Nephron (organoid): ENCODE results near the gene PPP4R4.

Source experiments
- H3K27ac Mint-ChIP-seq, 3 experiments: 2 replicates each; pipeline ENCODE4 v1.8.0; 2020; ENCODE audit warnings: mixed read lengths in 3 of 3, mild to moderate bottlenecking in 2 of 3, moderate library complexity in 1 of 3
- H3K27me3 Mint-ChIP-seq: 2 replicates; pipeline ENCODE4 v1.8.0; 2021; ENCODE audit warnings: low read depth, mild to moderate bottlenecking, moderate library complexity, mixed read lengths
- H3K36me3 Mint-ChIP-seq: 2 replicates; pipeline ENCODE4 v1.8.0; 2020; ENCODE audit warnings: low read depth, mixed read lengths
- H3K4me1 Mint-ChIP-seq: 2 replicates; pipeline ENCODE4 v1.8.0; 2020; ENCODE audit warnings: mixed read lengths
- H3K4me3 Mint-ChIP-seq, 3 experiments: 2 replicates each; pipeline ENCODE4 v1.8.0; 2020; ENCODE audit warnings: mild to moderate bottlenecking in 3 of 3, mixed read lengths in 3 of 3, moderate library complexity in 2 of 3
- H3K9me3 Mint-ChIP-seq: 2 replicates; pipeline ENCODE4 v1.8.0; 2020; ENCODE audit warnings: mixed read lengths
- CTCF ChIP-seq, 3 experiments: fragments of 200-600 bp; sonication (generic); IDR thresholded peaks; one replicate each; pipeline ENCODE4 v1.5.0; 2021; ENCODE audit warnings: antibody characterized with exemption in 3 of 3; ENCODE audit not compliant: unreplicated experiment in 3 of 3

The PPP4R4 gene

GRCh38 chr14:94127330-94127729 is 46.8 kb upstream of the PPP4R4 start:
- Mint-ChIP-seq H3K4me1 (peaks cover 12% of the 10 kb centered on the region), H3K4me3 (peak overlapping the region in 1 of 3 experiments; percentile 34), H3K9me3 (no peaks in the 10 kb centered on the region), H3K27me3 (peaks cover 6% of the 10 kb centered on the region), H3K27ac (no peak overlapping the region), H3K36me3 (no peaks in the 10 kb centered on the region)
- TF ChIP-seq CTCF (IDR thresholded peaks at IDR 0.05; ENCODE audit: unreplicated experiment in 3 of 3), result no peak

- Mint-ChIP-seq H3K9me3 (no peaks in the 10 kb centered on the region), H3K27me3 (peaks cover 7% of the 10 kb centered on the region), H3K36me3 (no peaks in the 10 kb centered on the region), H3K4me3 (peak overlapping the region; percentile 88 to 89 (median 89)), H3K27ac (peak overlapping the region; percentile 20 to 78 (median 75)), H3K4me1 (peaks cover 12% of the 10 kb centered on the region)
- TF ChIP-seq CTCF (IDR thresholded peaks at IDR 0.05; ENCODE audit: unreplicated experiment in 3 of 3), result no peak
Observed at GRCh38 chr14:94128216-94128839, 45.8 kb upstream of the PPP4R4 start.

- Mint-ChIP-seq H3K36me3 (no peaks in the 10 kb centered on the region), H3K27me3 (peaks cover 7% of the 10 kb centered on the region), H3K9me3 (no peaks in the 10 kb centered on the region), H3K4me1 (peaks cover 12% of the 10 kb centered on the region), H3K4me3 (peak within 1 kb of the TSS; percentile 88 to 89 (median 89)), H3K27ac (peak within 1 kb of the TSS; percentile 20 to 78 (median 75))
- peak; percentile 19 to 32 (median 29) for TF ChIP-seq CTCF (IDR thresholded peaks at IDR 0.05; ENCODE audit: unreplicated experiment in 3 of 3)
Observed at GRCh38 chr14:94129111-94129757, 44.9 kb upstream of the PPP4R4 start, which contains the start of gene IFI27L2. IFI27L2 (minus strand) TSS chr14:94129604; CDS start chr14:94129564, 40 bp downstream.

GRCh38 chr14:94129758-94130414 is 44.2 kb upstream of the PPP4R4 start:
- Mint-ChIP-seq H3K27me3 (peaks cover 7% of the 10 kb centered on the region), H3K27ac (peak overlapping the region; percentile 20 to 78 (median 55)), H3K4me3 (peak overlapping the region; percentile 88 to 89 (median 89))

GRCh38 chr14:94132285-94132887 is 41.7 kb upstream of the PPP4R4 start:
- H3K9me3 Mint-ChIP-seq, result peaks cover 13% of the 10 kb centered on the region
- TF ChIP-seq CTCF (IDR thresholded peaks at IDR 0.05; ENCODE audit: unreplicated experiment in 3 of 3), result peak; percentile 79 to 81 (median 80)
- peaks cover 12% of the 10 kb centered on the region for H3K4me1 Mint-ChIP-seq
- no peaks in the 10 kb centered on the region for H3K36me3 Mint-ChIP-seq
- no peak overlapping the region for H3K27ac Mint-ChIP-seq
- peak overlapping the region; percentile 13 to 62 (median 54) for H3K4me3 Mint-ChIP-seq
- H3K27me3 Mint-ChIP-seq, result peaks cover 17% of the 10 kb centered on the region

More at GRCh38 chr14:94129758-94130414, 44.2 kb upstream of the PPP4R4 start:
- TF ChIP-seq CTCF (IDR thresholded peaks at IDR 0.05; ENCODE audit: unreplicated experiment in 3 of 3), result no peak
- Mint-ChIP-seq H3K9me3 (peaks cover under 1% of the 10 kb centered on the region), H3K36me3 (no peaks in the 10 kb centered on the region), H3K4me1 (peaks cover 12% of the 10 kb centered on the region)
